ENCODE results near the gene TCF7L1. TPM values are rescaled to one million over a fixed set of nuclear protein-coding genes. Genes with fewer than 3 reads are reported as not detected.

The TCF7L1 gene
- total and polyA plus RNA-seq, 2 experiments from 2014 or later, result 0.65 to 1.8 TPM

GRCh38 chr2:85156619-85157018 is 23.4 kb downstream of the TCF7L1 start:
- Histone ChIP-seq H3K4me3 (no peak overlapping the region), H3K36me3 (ENCODE audit: low read depth) (no peaks in the 10 kb centered on the region), H3K4me1 (ENCODE audit: insufficient read depth) (peaks cover 14% of the 10 kb centered on the region), H3K9me2 (ENCODE audit: insufficient read depth) (no peaks in the 10 kb centered on the region), H3K4me2 (ENCODE audit: unreplicated experiment) (no peak overlapping the region), H3F3A (ENCODE audit: insufficient read depth) (peaks cover under 1% of the 10 kb centered on the region; the same call in 1 of the 2 replicates), H4K20me1 (ENCODE audit: insufficient read depth) (no peaks in the 10 kb centered on the region), H3K79me2 (ENCODE audit: insufficient read depth) (peaks cover 51% of the 10 kb centered on the region), H3K9me3 (ENCODE audit: low read depth) (no peaks in the 10 kb centered on the region), H2AFZ (no peak overlapping the region), H3K27me3 (replicated peaks; ENCODE audit: insufficient read depth) (no peaks in the 10 kb centered on the region), H3K27ac (no peak overlapping the region), H3K9ac (no peak overlapping the region)
- DNase-seq, result no peak
- TF ChIP-seq EZH2 (IDR thresholded peaks at IDR 0.05; ENCODE audit: insufficient read depth, poor library complexity, severe bottlenecking) (no peak), EZH2phosphoT487 (IDR thresholded peaks at IDR 0.05; ENCODE audit: insufficient read depth, low read depth) (no peak)
- 97 to 99% methylated on average over 3 of the region's 3 CpGs for WGBS, 2 experiments (ENCODE audit: low coverage in 1 of 2, low lambda C conversion rate in 2 of 2, missing lambda C conversion rate in 2 of 2)
- in situ Hi-C loops (cut with MboI), result no loop called here

- Histone ChIP-seq H3K9ac (no peak overlapping the region), H3K79me2 (ENCODE audit: insufficient read depth) (peaks cover 49% of the 10 kb centered on the region), H3K9me3 (ENCODE audit: low read depth) (no peaks in the 10 kb centered on the region), H4K20me1 (ENCODE audit: insufficient read depth) (no peaks in the 10 kb centered on the region), H3K27ac (no peak overlapping the region), H3F3A (ENCODE audit: insufficient read depth) (no peaks in the 10 kb centered on the region), H3K36me3 (ENCODE audit: low read depth) (no peaks in the 10 kb centered on the region), H3K4me1 (ENCODE audit: insufficient read depth) (peaks cover 17% of the 10 kb centered on the region), H2AFZ (no peak overlapping the region), H3K27me3 (replicated peaks; ENCODE audit: insufficient read depth) (no peaks in the 10 kb centered on the region), H3K4me2 (ENCODE audit: unreplicated experiment) (no peak overlapping the region), H3K9me2 (ENCODE audit: insufficient read depth) (no peaks in the 10 kb centered on the region), H3K4me3 (no peak overlapping the region)
- in situ Hi-C loops (cut with MboI), result no loop called here
- TF ChIP-seq EZH2 (IDR thresholded peaks at IDR 0.05; ENCODE audit: insufficient read depth, poor library complexity, severe bottlenecking) (no peak), EZH2phosphoT487 (IDR thresholded peaks at IDR 0.05; ENCODE audit: insufficient read depth, low read depth) (no peak)
- WGBS, 2 experiments (ENCODE audit: low coverage in 1 of 2, low lambda C conversion rate in 2 of 2, missing lambda C conversion rate in 2 of 2), result 67 to 75% methylated on average over 1 of the region's 1 CpG
- DNase-seq, result no peak
These were observed 24.2 kb downstream of the TCF7L1 start for GRCh38 chr2:85157345-85157744.

- no peak overlapping the region for H3K4me2 ChIP-seq (ENCODE audit: unreplicated experiment)
- H3K27ac ChIP-seq, result no peak overlapping the region
- 86 to 87% methylated on average over 14 of the region's 14 CpGs for WGBS, 2 experiments (ENCODE audit: low coverage in 1 of 2, low lambda C conversion rate in 2 of 2, missing lambda C conversion rate in 2 of 2)
- peaks cover 47% of the 10 kb centered on the region for H3K79me2 ChIP-seq (ENCODE audit: insufficient read depth)
- peaks cover 26% of the 10 kb centered on the region for H3K4me1 ChIP-seq (ENCODE audit: insufficient read depth)
- no peak overlapping the region for H3K4me3 ChIP-seq
- no peak for DNase-seq
- no peaks in the 10 kb centered on the region for H3K27me3 ChIP-seq (replicated peaks; ENCODE audit: insufficient read depth)
- no peaks in the 10 kb centered on the region for H3K36me3 ChIP-seq (ENCODE audit: low read depth)
- in situ Hi-C loops (cut with MboI), result no loop called here
- TF ChIP-seq EZH2 (IDR thresholded peaks at IDR 0.05; ENCODE audit: insufficient read depth, poor library complexity, severe bottlenecking) (no peak), EZH2phosphoT487 (IDR thresholded peaks at IDR 0.05; ENCODE audit: insufficient read depth, low read depth) (no peak)
- no peaks in the 10 kb centered on the region for H3K9me3 ChIP-seq (ENCODE audit: low read depth)
- no peak overlapping the region for H2AFZ ChIP-seq
- H4K20me1 ChIP-seq (ENCODE audit: insufficient read depth), result no peaks in the 10 kb centered on the region
- no peak overlapping the region for H3K9ac ChIP-seq
- H3K9me2 ChIP-seq (ENCODE audit: insufficient read depth), result no peaks in the 10 kb centered on the region
- H3F3A ChIP-seq (ENCODE audit: insufficient read depth), result no peaks in the 10 kb centered on the region
These were observed 25.5 kb downstream of the TCF7L1 start for GRCh38 chr2:85158559-85159273.

GRCh38 chr2:85159589-85159988 is 26.4 kb downstream of the TCF7L1 start:
- Histone ChIP-seq H3K9me3 (ENCODE audit: low read depth) (no peaks in the 10 kb centered on the region), H3F3A (ENCODE audit: insufficient read depth) (no peaks in the 10 kb centered on the region), H3K9me2 (ENCODE audit: insufficient read depth) (no peaks in the 10 kb centered on the region), H3K9ac (no peak overlapping the region), H3K4me2 (ENCODE audit: unreplicated experiment) (no peak overlapping the region), H3K4me3 (no peak overlapping the region), H3K27me3 (replicated peaks; ENCODE audit: insufficient read depth) (no peaks in the 10 kb centered on the region), H2AFZ (no peak overlapping the region), H3K36me3 (ENCODE audit: low read depth) (no peaks in the 10 kb centered on the region), H4K20me1 (ENCODE audit: insufficient read depth) (no peaks in the 10 kb centered on the region), H3K27ac (no peak overlapping the region), H3K4me1 (ENCODE audit: insufficient read depth) (peaks cover 26% of the 10 kb centered on the region), H3K79me2 (ENCODE audit: insufficient read depth) (peaks cover 46% of the 10 kb centered on the region)
- TF ChIP-seq EZH2phosphoT487 (IDR thresholded peaks at IDR 0.05; ENCODE audit: insufficient read depth, low read depth) (no peak), EZH2 (IDR thresholded peaks at IDR 0.05; ENCODE audit: insufficient read depth, poor library complexity, severe bottlenecking) (no peak)
- WGBS, 2 experiments (ENCODE audit: low coverage in 1 of 2, low lambda C conversion rate in 2 of 2, missing lambda C conversion rate in 2 of 2), result 96% methylated on average over 6 of the region's 6 CpGs
- DNase-seq, result no peak
- in situ Hi-C loops (cut with MboI), result no loop called here

Measured in GM23248 (cell line).